Measurements from ENCODE around the gene TMEM212.

TMEM212 gene

DNA sequence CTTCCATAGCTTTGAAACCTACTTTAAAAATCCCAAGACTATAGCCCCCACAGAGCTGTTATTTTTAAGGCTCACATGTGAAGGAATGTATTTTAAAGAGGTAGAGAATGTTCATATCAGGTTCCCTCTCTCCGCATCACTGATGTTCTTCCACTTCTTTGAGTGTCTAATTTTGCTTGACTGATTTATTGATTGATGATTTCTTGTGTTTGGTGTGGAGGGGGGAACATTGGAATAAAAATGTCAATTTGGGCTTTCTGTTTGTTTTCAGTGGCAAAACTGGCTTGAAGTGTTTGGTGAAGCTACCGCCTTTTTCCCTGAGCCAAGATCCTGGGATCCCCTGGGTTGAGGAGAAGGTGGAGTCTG, 2.7 kb upstream of the TMEM212 start:
- TF ChIP-seq, protein P1, sequence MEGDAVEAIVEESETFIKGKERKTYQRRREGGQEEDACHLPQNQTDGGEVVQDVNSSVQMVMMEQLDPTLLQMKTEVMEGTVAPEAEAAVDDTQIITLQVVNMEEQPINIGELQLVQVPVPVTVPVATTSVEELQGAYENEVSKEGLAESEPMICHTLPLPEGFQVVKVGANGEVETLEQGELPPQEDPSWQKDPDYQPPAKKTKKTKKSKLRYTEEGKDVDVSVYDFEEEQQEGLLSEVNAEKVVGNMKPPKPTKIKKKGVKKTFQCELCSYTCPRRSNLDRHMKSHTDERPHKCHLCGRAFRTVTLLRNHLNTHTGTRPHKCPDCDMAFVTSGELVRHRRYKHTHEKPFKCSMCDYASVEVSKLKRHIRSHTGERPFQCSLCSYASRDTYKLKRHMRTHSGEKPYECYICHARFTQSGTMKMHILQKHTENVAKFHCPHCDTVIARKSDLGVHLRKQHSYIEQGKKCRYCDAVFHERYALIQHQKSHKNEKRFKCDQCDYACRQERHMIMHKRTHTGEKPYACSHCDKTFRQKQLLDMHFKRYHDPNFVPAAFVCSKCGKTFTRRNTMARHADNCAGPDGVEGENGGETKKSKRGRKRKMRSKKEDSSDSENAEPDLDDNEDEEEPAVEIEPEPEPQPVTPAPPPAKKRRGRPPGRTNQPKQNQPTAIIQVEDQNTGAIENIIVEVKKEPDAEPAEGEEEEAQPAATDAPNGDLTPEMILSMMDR (IDR thresholded peaks at IDR 0.05; ENCODE audit: insufficient read depth, missing control alignments), result no peak
- no peak for DNase-seq (ENCODE audit: insufficient read length, low spot score)
- FAIRE-seq, result no peak

DNA sequence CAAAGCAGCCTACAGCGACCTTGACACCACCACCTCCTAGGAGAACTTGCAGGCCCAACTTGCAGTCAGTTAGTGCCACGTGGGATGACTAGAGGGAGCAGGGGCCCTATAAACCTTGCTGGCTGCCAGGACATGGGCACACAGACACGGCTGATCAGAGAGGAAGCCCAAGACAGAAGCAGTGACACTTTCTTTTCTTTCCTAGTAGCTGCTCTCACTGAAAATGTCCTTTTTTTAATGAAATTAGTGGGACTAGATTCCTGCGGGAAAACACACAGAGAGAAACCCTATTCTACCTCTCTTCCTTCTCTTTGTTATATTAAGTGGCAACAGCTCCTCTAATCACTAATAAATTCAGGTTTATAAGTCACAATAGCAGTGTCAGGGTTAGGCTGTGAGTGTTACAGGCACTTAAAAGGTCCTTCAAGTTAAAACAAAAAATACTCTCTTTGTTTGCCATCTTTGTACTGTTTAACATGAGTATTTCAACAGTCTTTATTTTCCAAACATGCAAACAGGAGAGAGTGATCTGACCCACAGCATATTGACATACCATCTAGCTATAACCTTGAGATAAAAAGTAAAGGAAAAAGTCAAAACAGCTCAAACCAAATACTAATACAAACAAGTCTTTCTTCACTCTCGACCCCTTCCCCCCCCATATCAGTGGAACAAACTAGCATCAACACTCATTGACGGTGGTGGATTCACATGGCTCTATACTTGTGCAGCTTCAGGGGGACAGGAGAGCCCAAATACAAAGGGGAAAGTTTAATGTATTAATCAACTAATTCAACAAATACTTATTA, 2.1 kb upstream of the TMEM212 start:
- no peak for DNase-seq (ENCODE audit: insufficient read length, low spot score)
- TF ChIP-seq, protein P1 (IDR thresholded peaks at IDR 0.05; ENCODE audit: insufficient read depth, missing control alignments), result no peak
- no peak for FAIRE-seq

DNA sequence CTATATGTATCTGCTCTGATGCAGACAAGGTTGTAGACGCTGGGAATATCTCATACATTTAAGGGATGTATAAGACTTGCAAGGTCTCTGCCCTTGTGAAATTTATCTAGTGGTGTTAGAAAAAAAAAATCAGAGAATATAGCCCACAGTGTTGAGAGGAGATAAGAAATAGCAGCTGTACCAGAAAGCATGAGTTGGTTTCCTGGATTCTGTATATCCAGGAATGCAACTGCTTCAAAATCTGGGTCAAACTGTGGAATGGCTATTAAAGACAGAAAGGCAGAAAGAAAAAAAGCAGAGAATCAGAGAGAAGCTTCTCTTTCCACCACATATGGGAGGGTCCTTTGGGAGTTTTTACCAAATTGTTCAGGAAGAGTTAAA, 1.5 kb upstream of the TMEM212 start:
- DNase-seq (ENCODE audit: insufficient read length, low spot score), result no peak
- TF ChIP-seq, protein P1 (IDR thresholded peaks at IDR 0.05; ENCODE audit: insufficient read depth, missing control alignments), result no peak
- no peak for FAIRE-seq

DNA sequence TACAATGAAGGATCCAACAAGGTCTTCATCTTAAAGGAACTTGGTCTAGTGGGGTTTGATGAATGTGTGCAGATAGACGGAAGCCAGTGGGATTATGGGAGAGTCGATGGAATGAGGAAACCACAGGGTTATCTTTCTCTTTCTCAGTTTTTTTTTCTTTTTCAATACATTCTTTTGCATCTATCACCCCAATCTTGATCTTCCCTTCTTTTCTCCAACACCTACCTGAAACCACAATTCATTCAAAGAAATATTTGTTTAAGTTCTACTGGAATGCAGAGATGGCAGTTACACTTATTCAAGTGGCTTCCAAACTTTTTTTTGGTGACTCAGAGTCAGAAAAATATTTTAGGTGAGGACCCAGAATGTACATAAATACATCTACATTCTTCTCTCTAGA, 1.7 kb downstream of the TMEM212 start:
- DNase-seq (ENCODE audit: insufficient read length, low spot score) (no peak), FAIRE-seq (no peak)
- TF ChIP-seq, protein P1 (IDR thresholded peaks at IDR 0.05; ENCODE audit: insufficient read depth, missing control alignments), result no peak

DNA sequence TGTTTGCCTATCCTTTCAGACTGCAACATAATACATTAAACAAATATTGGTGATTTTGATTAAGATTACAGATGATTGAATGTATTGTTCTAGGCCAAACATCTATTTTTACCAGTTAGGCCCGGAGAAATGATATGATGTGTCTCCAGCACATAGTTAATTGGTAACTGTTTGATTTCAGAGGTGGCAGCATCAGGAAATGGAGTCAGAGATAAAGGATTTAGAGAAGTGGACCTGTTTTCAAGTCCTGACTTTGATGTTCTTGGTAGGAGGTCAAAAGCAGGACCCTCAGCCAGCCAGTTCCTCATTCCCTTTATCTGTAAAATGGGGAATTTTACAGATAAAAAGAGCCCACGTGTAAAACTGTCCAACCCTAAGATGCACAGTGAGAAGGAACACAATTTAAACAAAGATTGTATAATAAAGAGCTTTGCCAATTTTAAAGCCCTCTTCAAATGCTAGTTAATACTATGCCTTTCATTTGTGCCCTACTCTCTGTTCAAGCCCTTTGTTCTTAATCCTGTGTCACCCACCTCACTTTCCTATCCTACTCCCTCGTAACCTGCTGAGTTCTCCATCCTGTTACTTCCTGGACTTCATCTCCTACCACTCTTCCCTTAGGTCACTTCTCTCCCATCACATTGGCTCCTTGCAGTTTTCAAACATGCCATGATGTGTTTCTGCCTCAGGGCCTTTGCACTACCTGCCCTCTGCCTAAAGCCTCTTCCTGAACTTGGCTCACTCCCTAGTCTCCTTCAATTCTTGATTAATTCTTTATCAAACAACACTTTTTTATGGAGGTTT, 2.5 kb downstream of the TMEM212 start:
- no peak for DNase-seq (ENCODE audit: insufficient read length, low spot score)
- FAIRE-seq, result no peak
- TF ChIP-seq, protein P1 (IDR thresholded peaks at IDR 0.05; ENCODE audit: insufficient read depth, missing control alignments), result no peak

DNA sequence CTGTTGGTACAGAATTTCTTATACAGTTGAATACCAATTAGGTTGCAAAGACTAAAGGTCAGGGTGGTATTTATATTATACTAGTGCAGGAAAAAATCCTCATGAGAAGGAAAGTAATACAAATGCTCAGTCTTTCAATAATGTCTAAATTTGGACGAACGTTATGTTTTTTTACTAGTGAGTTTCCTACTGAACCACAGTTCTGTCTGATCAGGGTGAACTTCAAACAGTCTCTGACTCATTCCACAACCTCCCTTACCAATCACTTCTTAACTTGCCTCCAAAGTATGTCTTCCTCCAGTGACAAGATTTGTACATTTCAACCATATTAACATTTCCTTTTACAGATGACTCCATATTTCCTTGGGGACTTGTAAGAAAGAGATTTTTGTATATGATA, 3.4 kb downstream of the TMEM212 start:
- no peak for FAIRE-seq
- no peak for DNase-seq (ENCODE audit: insufficient read length, low spot score)
- TF ChIP-seq, protein P1 (IDR thresholded peaks at IDR 0.05; ENCODE audit: insufficient read depth, missing control alignments), result no peak

DNA sequence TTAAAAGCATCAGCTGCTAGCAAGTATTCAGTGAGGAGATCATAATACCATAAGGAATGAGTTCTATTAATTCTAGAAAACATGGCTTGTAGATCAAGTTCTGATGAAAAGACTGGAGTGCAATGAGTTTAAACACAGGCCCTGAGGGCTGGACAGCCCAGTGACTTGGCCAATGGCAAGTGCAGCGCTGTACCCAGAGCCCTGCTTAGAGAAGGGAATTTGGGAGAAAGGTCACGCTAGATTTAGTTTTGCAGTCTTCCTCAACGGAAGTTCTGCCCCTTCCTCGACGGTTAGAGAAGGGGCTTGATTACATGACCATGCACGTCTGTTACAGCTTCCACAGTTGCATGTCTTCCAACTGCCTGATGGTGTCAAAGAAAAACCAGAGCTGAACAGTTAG, 4.0 kb downstream of the TMEM212 start:
- FAIRE-seq (no peak), DNase-seq (ENCODE audit: insufficient read length, low spot score) (no peak)
- TF ChIP-seq, protein P1 (IDR thresholded peaks at IDR 0.05; ENCODE audit: insufficient read depth, missing control alignments), result no peak

Data from D721Med (cell line).